ENCODE data around the gene BIVM.

GRCh38 chr13:102852556-102852955 is 53.6 kb downstream of the BIVM start:
- TF ChIP-seq EZH2 (IDR thresholded peaks at IDR 0.05), result no peak
- TF ChIP-seq POLR2AphosphoS5 (IDR thresholded peaks at IDR 0.05; ENCODE audit: borderline replicate concordance, low read depth, low read length), result no peak

Measured in SK-N-MC (cell line).